ENCODE results near the gene NDUFAF8.

Gene NDUFAF8

GRCh38 chr17:81289627-81290026, 50.5 kb downstream of the NDUFAF8 start:
- Histone ChIP-seq H3K9me3 (ENCODE audit: control insufficient read depth, insufficient read depth, low read depth, low read length) (no peaks in the 10 kb centered on the region), H3K36me3 (ENCODE audit: control insufficient read depth, insufficient read depth, low read length) (peaks cover 18% of the 10 kb centered on the region), H3K4me3 (ENCODE audit: low read depth, low read length) (no peak overlapping the region), H3K4me1 (ENCODE audit: control insufficient read depth, insufficient read depth, low read length) (peaks cover 11% of the 10 kb centered on the region; the same call in 1 of the 2 replicates), H3K27ac (ENCODE audit: low read depth, low read length) (no peak overlapping the region), H3K9ac (ENCODE audit: low read length) (no peak overlapping the region), H3K27me3 (ENCODE audit: control insufficient read depth, insufficient read depth, low read length) (no peaks in the 10 kb centered on the region)

- H3K4me1 ChIP-seq (ENCODE audit: control insufficient read depth, insufficient read depth, low read length) = peaks cover 10% of the 10 kb centered on the region; the same call in 1 of the 2 replicates
- no peaks in the 10 kb centered on the region for H3K27me3 ChIP-seq (ENCODE audit: control insufficient read depth, insufficient read depth, low read length)
- no peak overlapping the region for H3K9ac ChIP-seq (ENCODE audit: low read length)
- H3K36me3 ChIP-seq (ENCODE audit: control insufficient read depth, insufficient read depth, low read length) = peaks cover 18% of the 10 kb centered on the region
- H3K27ac ChIP-seq (ENCODE audit: low read depth, low read length) = no peak overlapping the region
- H3K4me3 ChIP-seq (ENCODE audit: low read depth, low read length) = no peak overlapping the region
- H3K9me3 ChIP-seq (ENCODE audit: control insufficient read depth, insufficient read depth, low read depth, low read length) = no peaks in the 10 kb centered on the region
These were observed 51.1 kb downstream of the NDUFAF8 start for GRCh38 chr17:81290230-81290629.
